GM19467 (cell line): ENCODE results near the gene WAC.
"Not testable (repeated sequence)": the region's sequence is repeated elsewhere in the genome, so short reads cannot be mapped to it uniquely, and the experiment has no call there.

Source experiments
- ATAC-seq: cut with Tn5 transposase; IDR thresholded peaks from one replicate; pipeline ENCODE4 v1.9.1; 2021; ENCODE audit warnings: mild to moderate bottlenecking, moderate library complexity; ENCODE audit not compliant: unreplicated experiment

The WAC gene

GRCh38 chr10:28561531-28561930 lies 28.6 kb downstream of the WAC start:
- no peak for ATAC-seq

- ATAC-seq: no peak
These were observed 32.0 kb downstream of the WAC start for GRCh38 chr10:28564905-28565304.

GRCh38 chr10:28566458-28567015 lies 33.6 kb downstream of the WAC start:
- ATAC-seq: no peak

- no peak for ATAC-seq
These were observed 36.7 kb downstream of the WAC start for GRCh38 chr10:28569506-28570159.

GRCh38 chr10:28570598-28570997 lies 37.7 kb downstream of the WAC start:
- no peak for ATAC-seq

GRCh38 chr10:28571265-28571664 lies 38.3 kb downstream of the WAC start:
- ATAC-seq: no peak

- not testable (repeated sequence) for ATAC-seq
These were observed 41.3 kb downstream of the WAC start for GRCh38 chr10:28574214-28574613.

- ATAC-seq: no peak
These were observed 42.9 kb downstream of the WAC start for GRCh38 chr10:28575852-28576251.

- no peak for ATAC-seq
These were observed 44.6 kb downstream of the WAC start for GRCh38 chr10:28577506-28577905.

- ATAC-seq: no peak
These were observed 45.5 kb downstream of the WAC start for GRCh38 chr10:28578454-28578853.

GRCh38 chr10:28580825-28581224 lies 47.9 kb downstream of the WAC start:
- ATAC-seq: no peak

- no peak for ATAC-seq
These were observed 49.0 kb downstream of the WAC start for GRCh38 chr10:28581916-28582315.

- ATAC-seq: no peak
These were observed 52.2 kb downstream of the WAC start for GRCh38 chr10:28585076-28585475.

GRCh38 chr10:28586176-28586575 lies 53.3 kb downstream of the WAC start:
- ATAC-seq: no peak

GRCh38 chr10:28587270-28587969 lies 54.5 kb downstream of the WAC start:
- no peak for ATAC-seq

GRCh38 chr10:28587970-28588290 lies 55.0 kb downstream of the WAC start:
- ATAC-seq: no peak

- no peak for ATAC-seq
These were observed 60.0 kb downstream of the WAC start for GRCh38 chr10:28592953-28593352.

GRCh38 chr10:28593811-28594210 lies 60.9 kb downstream of the WAC start:
- ATAC-seq: no peak

- ATAC-seq: no peak
These were observed 61.5 kb downstream of the WAC start for GRCh38 chr10:28594406-28594805.

- no peak for ATAC-seq
These were observed 62.7 kb downstream of the WAC start for GRCh38 chr10:28595613-28596012.

- no peak for ATAC-seq
These were observed 67.1 kb downstream of the WAC start for GRCh38 chr10:28600056-28600455.

- ATAC-seq: no peak
These were observed 68.1 kb downstream of the WAC start for GRCh38 chr10:28601012-28601411.
